GM10847 (cell line): ENCODE data around the gene BPIFA2.

ENCODE experiments used
- POLR2A ChIP-seq: IDR thresholded peaks from 2 replicates; pipeline ENCODE4 v1.6.1; 2011; ENCODE audit not compliant: insufficient read length; ENCODE audit errors: extremely low read depth

BPIFA2 gene

DNA sequence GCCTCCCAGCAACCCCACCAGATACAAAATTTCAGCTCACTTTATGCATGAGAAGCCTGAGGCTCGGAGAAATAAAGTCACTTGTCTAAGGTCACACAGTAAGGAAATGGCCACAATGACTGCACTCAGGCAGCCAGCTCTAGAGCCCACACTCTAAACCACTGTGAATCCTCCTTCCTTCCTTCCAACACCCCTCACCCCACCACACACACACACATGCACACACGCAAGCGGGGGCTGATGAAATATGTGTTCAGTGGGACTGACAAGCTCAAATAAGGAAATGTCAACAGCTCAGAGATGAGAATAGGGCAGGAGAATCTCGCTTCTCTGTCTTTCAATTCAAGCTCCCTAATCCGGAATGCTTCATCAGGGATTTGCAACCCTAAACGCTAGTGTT is 61.9 kb downstream of the BPIFA2 start:
- TF ChIP-seq POLR2A: no peak
